Measurements from ENCODE around the gene XYLT2.

Gene XYLT2

GRCh38 chr17:50352072-50352692, 6.3 kb downstream of the XYLT2 start:
- FAIRE-seq: no peak

DNA sequence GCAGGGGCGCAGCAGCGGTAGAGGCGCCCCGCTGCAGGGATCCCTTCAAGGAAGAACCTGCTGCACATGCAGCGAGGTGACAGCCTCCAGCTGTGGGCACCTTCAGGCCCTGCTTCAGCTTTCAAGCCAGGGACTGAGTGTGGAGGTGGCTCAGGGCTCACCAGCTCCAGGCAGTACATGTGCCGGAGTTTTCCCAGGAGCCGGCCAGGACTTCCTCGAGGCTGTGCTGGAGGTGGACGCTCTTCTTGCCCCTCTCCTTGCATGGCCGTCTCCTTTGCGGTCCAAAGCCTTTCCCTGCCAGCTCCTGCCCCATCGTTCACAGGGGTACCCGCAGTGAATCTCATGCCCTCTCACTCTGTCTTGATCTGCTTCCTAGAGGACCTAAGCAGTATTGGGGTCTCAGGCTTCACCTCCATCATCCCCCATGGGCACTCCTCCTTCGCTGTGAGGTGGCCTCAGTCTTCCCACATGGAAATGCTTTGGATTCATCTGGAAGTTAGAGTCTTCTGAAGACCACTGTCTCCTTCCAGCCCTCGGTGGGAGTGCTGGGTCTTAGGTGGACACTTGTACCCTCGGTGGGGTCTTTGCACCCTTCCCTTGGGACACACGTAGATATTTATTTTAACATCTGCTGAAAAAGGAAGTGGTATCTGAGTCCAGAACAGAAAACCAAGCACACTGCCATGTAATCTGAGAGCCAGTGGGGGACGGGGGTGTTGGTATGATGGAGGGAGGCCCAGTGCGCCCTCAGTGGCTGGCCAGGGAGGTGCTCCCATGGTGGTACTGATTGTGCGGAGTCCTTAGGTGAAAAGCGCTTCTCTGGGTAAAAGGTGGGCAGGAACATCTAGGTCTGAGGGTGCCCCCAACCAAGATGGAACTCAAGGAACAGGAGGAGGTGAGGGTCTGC, 7.0 kb downstream of the XYLT2 start:
- FAIRE-seq: no peak

DNA sequence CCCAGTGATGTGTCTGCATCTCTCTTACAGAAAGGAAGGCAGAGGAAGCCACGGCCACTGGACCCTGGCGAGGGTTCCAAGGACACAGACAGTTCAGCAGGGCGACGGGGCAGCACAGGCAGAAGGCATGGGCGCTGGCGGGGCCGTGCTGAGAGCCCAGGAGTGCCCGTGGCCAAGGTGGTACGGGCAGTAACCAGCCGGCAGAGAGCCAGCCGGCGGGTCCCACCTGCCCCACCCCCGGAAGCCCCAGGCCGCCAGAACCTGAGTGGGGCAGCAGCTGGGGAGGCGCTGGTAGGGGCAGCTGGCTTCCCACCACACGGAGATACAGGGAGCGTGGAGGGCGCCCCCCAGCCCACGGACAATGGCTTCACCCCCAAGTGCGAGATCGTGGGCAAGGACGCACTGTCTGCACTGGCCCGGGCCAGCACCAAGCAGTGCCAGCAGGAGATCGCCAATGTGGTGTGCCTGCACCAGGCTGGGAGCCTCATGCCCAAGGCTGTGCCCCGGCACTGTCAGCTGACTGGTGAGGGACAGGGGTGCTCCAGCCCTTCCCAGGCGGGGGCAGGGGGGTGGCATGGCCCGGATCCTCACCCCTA, 7.8 kb downstream of the XYLT2 start:
- no peak for FAIRE-seq

- no peak for FAIRE-seq
These were observed 8.3 kb downstream of the XYLT2 start for GRCh38 chr17:50354198-50354597.

- FAIRE-seq: no peak
These were observed 8.8 kb downstream of the XYLT2 start for GRCh38 chr17:50354776-50355175.

GRCh38 chr17:50355336-50355700, 9.4 kb downstream of the XYLT2 start:
- FAIRE-seq: no peak

DNA sequence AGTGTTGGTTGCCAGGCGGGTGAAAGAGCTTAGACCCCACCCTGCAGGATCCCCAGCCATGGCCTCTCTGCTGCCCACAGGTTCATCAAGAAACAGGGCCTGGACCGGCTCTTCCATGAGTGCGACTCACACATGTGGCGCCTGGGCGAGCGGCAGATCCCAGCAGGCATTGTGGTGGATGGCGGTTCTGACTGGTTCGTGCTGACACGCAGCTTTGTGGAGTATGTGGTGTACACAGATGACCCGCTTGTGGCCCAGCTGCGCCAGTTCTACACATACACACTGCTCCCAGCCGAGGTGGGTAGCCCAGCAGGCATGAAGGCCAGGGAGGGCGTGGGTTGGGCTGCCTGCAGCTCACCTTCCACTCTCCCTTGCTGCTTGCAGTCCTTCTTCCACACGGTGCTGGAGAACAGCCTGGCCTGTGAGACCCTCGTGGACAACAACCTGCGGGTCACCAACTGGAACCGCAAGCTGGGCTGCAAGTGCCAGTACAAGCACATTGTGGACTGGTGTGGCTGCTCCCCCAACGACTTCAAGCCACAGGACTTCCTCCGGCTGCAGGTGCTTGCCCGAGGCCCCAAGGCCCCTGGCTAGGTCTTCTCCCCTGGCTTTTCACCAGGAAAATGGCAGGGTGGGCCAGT, 9.9 kb downstream of the XYLT2 start:
- no peak for FAIRE-seq

- no peak for FAIRE-seq
These were observed 10.5 kb downstream of the XYLT2 start for GRCh38 chr17:50356418-50356817.

- FAIRE-seq: no peak
These were observed 11.1 kb downstream of the XYLT2 start for GRCh38 chr17:50356892-50357510.

GRCh38 chr17:50358177-50358576, 12.3 kb downstream of the XYLT2 start:
- FAIRE-seq: no peak

DNA sequence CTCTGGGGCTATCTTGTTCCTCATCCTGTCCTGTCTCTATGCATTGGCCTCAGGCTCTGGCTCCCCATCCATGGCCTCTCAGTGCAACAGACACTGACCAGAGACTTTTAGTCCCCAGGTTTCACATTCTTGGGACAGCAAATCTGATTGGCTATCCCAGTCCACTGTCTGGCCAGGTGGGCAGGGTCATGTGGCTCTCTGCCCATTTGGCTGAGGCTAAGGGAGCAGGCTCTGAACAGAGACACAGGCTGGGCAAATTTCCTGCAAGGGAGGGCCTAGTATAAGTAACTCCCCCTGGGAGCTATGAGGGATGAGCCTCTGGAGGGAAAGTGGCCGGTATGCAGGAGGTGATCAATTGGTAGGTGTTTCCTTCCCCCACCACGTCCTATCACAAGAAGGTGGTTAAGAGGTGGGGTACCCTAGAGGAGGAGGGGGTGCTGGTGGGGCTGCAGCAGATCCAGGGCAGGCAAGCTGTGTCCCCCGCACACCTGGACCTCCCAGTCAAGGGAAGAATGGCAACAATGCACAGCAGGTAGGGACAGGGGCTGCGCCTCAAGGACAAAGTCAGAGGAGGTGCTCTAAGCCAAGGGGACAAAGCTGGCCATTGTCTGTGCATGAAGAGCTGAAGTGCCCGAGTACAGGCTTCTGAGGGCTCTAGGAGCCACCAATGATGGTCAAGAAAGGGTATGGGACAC, 13.2 kb downstream of the XYLT2 start:
- FAIRE-seq: no peak

- no peak for FAIRE-seq
These were observed 14.1 kb downstream of the XYLT2 start for GRCh38 chr17:50359998-50360461.

- no peak for FAIRE-seq
These were observed 14.7 kb downstream of the XYLT2 start for GRCh38 chr17:50360486-50361115.

GRCh38 chr17:50361561-50362480, 15.9 kb downstream of the XYLT2 start:
- peak; percentile 93 for FAIRE-seq

GRCh38 chr17:50362661-50363060, 16.7 kb downstream of the XYLT2 start:
- FAIRE-seq: no peak

DNA sequence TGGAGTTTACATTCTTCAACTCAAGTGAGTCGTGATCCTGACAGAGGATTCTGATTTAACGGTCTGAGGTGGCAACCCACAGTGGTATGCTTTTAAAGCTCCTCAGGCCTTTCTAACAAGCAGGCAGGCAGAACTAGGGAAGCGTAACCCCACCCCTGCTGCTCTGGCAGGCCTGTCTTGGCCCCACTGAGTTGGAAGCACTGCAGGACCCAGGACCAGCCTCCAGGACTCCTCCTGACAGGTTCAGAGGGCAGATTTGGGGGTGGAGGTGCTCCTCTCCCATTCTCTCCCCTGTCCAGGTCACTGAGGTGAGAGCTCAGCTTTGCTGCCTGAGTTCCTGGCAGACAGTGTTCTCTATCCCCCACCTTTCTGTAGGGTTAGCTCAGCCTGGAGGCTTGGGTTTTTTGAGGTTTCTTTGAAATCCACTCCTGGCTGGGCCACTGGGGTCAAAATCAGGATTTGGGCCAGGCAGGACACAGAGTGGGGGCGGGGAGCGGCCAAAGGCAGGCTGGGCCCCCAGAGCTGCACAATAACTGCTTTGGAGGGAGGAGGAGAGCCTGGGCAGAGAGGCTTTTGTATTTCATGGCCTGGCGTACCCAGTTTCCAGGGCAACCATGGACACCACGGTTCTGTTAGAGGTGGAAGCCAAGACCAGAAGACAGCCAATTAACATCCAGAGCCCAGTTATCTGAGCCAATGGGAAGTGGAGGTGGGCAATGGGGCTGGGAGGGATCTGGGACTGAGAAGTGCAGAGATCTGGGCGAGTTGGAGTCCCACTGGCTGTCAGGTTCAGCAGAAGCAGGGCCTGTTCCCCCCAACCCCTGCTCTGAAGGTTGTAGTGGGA, 17.5 kb downstream of the XYLT2 start:
- peak; percentile 79 for FAIRE-seq

DNA sequence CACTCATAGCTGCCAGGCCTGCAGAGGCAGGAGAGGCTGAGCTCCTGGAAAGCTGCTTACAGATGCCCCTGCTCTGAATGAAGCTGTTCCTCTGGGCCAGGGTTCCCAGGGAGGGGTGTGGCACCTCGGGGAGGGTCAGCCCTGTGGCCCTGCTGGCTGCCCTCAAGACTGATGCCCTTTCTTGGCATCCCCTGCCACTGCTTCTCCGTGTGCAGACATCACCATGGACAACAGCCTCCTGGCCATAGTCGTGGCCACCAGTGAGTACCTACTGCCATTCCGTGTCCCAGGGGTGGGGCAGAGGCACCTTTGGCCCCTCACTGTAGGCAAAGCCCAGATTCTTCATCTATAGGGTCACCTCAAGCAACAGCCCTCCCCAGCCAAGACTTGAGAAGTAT, 18.1 kb downstream of the XYLT2 start:
- FAIRE-seq: no peak

DNA sequence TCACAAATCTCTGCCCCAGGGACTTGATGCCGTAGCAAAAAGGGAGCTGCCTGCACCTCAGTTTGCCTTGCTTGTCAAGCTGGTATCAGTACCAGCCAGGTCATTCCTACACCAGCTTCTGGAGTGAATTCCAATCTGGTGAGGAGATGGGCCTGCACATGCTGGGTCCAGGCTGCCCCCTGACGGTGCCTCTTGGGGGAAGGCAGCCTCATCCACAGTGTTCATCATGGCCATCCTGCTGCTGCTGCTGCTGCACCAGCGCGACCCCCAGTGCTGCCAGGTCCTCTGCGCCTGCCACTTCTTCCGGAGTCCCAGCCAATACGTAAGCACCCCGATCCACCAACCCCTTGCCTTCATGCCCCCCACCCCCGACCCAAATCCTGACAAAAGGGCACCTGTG, 18.8 kb downstream of the XYLT2 start:
- no peak for FAIRE-seq

DNA sequence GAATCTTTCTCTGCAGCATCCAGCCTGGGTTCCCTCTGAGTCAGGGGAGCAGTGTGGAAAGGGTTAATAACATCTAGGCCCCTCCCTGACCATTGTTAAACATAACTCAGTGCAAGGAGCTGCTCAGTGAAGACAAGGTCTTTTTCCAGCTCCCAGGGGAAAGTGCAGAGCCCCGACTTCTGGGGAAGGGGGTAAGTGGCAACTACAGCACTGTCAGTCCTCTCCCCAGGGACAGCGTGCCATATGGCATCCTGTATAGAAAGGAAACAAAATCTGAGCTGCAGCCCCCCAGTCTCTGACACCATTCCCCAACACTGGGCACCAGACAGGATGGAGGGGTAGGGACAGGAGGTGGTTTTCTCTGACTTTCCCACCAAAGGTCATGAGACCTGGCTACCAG, 19.2 kb downstream of the XYLT2 start:
- no peak for FAIRE-seq

Measured in G401.6 (cell line).